Measurements from ENCODE around the gene TMC6. TPM values are rescaled to one million over a fixed set of nuclear protein-coding genes. Genes with fewer than 3 reads are reported as not detected.
"Not testable (repeated sequence)": the region's sequence is repeated elsewhere in the genome, so short reads cannot be mapped to it uniquely, and the experiment has no call there.

The TMC6 gene
- total RNA-seq, 1 experiment from 2014 or later: 0.11 TPM

DNA sequence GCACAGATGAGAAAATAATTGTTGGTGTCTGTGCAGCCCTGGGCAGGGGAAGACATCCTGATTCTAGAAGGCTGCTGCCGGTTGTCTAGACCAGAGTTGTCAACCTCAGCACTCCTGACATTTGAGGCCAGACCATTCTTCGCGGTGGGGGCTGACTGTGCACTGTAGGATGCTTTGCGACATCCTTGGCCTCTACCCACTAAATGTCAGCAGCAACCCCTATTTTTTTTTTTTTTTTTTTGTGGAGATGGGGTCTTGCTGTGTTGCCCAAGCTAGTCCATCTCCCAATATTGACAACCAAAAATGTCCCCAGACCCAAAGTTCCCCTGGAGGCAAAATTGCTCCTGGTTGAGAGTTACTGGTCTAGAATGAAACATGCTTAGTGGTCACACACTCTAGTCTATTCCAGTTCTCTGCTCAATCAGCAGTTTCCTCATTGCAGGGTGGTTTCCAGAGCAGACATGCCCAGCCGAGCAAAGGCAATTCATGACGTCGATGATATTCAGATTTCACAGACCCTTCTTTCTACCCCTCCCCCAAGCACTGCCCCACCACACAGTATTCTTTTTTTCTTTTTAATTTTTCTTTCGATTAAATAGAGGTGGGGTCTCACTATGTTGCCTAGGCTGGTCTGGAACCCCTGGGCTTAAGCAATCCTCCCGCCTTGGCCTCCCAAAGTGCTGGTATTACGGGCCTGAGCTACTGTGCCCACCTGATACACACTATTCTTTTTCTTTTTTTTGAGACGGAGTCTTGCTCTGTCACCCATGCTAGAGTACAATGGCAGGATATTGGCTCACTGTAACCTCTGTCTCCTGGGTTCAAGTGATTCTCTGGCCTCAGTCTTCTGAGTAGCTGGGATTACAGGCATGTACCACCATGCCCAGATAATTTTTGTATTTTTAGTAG lies 26.6 kb upstream of the TMC6 start:
- DNase-seq (ENCODE audit: low read depth): no peak

DNA sequence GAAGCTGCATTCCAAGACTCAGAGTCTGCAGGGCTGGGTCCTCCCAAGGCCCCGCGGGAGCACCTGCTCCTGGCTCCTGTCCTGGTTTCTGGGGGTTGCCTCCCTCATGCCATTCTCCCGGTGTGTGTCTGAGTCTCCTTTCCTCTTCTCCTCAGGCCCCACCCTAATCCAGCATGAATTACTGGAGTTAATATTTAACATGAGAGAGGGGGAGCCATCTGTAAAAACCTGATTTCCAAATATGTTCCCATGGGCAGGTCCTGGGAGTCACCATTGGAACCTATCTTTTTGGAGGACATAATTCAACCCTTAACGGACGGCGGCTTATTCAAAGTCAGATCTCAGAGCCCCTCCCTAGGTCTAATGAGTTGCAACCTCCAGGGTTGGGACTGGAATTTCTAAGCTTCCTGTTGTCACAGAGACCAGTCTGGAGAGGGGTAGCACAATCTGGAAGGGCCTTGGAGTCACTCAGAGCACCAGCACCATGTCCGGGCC lies 23.0 kb upstream of the TMC6 start:
- no peak for DNase-seq (ENCODE audit: low read depth)

DNA sequence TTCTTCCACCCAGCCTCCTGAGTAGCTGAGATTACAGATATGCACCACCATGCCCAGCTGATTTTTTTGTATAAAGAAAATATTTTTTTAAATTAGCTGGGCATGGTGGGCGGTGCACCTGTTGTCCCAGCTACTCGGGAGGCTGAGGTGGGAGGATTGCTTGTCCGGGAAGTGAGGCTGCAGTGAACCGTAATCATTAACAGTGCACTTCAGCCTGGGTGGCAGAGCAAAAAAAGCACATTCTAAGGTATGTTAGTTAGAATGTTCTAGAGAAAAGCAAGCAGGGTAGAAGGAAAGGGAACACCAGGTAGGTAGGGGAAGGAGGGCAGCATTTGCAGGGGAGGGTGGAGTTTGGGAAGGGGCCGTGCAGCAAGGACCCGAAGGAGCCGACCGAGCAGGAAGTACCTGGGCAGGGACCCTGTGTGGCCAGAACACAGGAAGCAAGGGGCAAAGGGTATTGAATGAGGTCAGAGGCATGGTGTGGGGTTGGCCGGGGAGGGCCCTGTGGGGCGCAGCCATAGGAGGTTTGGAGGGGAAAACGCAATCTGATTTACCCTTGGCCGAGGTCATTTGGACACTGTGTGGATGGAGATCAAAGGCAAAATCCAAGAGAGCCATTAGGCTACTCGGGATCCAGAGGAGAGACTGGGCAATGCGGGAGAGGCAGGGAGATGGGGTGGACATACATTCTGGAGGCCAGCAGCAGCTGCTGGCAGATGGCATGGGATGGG lies 19.9 kb upstream of the TMC6 start:
- no peak for DNase-seq (ENCODE audit: low read depth)

DNA sequence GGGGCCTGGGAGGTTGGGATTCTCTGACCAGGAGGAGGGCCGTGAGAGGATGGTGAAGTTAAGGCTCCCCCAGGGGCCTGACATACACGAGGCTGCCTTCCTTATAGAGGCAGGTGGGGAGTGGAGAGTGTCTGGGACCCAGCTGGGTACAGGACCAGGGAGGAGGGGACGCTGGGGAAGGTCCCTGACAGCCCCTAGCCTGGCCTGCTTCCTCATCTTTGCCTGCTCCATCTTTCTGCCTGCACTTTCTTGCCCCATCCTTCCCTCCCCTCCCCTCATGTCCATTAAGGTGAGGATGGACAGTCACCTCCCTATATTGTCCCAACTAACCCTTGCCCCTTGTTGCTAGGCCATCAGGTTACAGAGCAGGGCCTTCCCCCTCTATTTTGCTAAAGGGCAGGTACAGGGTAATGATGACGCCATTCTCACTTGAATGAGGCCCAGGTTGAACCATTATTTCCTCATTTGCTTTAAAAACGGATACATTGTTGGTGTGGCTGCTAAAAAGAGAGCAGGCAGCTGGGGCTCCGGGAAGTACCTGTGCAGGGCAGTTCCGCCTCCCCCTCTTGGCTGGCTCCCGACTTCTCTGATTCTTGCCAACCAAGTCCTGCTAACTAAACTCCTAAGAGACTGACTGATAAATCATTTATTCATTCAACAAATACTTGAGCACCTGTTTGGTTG lies 18.9 kb upstream of the TMC6 start:
- no peak for DNase-seq (ENCODE audit: low read depth)

DNA sequence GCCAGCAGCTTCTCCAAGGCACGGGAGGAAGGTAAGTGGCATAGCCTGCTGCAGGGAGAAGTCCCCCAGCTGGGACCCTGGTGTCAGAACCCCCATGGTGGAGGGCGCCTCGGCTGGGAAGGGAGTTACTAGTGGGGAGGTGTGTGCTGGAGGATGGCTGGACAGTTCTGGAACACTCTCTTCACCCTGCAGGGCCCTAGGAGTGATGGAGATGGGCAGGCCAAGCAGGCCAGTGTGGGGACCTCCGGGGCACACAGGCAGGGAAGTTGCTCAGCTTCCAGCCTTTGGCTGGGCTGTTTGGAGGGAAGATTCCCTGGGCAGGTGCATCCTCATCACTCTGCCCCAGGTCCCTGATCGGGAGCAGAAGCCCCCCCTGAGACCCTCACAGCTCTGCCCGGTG lies 18.3 kb upstream of the TMC6 start:
- DNase-seq (ENCODE audit: low read depth): no peak

DNA sequence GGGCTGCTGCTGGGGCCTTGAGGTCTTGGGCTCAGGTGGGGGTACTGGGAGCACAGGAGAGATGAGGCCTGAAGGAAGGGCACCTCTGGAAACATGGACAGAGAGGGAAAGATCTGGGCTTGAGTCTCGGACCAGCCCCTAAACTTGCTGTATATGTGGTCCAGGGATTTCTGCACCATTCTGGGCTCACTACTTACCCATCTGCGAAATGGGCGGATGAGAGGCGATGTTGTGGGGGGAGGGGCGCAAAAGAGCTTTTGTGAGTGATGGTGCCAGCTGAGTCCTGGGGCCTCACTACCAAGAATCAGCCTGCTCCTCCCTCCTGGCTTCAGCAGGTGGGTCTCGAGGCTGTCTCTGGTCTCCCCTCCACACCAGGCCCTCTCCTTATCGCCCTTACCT lies 17.9 kb upstream of the TMC6 start:
- DNase-seq (ENCODE audit: low read depth): no peak

DNA sequence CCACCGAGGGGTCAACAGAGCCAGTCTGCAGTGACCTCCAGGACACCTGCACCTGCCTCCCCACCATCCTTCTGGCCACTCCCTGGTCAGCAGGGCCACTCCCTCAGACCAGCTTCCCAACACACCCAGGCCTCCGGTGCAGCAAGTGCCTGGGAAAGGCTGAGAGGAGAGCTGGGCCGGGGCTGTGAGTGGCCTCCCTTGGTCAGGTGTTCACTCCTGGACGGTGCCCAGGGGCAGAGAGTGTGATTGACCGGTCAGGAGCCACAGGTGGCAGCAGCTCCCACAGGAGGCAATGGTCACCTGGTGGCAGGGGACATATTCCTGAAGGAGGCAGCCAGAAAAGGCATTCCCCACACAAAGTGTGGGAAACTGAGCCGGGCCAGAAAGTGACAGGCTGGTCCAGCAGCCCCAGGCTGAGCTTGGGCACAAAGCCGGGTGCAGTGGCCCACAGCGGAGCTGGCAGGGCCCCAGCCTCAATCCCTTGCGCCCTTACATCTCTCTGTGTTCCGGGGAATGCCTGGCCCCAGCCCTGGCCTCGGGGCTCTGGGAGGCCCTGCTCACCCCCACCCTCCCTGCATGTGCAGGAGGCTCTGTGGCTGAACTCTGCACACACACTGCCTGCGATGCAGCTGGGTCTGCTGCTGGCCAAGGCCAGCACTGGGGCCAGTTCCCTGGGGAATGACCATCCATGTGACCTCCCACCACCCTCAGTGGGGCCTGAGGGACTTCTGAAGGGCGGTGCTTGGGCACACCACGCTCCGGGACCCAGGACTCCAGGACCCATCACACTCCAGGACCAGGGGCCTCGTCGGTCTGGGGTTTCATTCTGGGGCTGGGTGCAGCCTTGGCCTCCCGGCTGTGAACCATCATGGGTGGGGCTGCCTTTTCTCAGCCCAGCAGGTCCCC lies 16.4 kb upstream of the TMC6 start:
- no peak for DNase-seq (ENCODE audit: low read depth)

GRCh38 chr17:78144147-78144719 lies 15.7 kb upstream of the TMC6 start:
- peak; percentile 48 for DNase-seq (ENCODE audit: low read depth)

- no peak for DNase-seq (ENCODE audit: low read depth)
Measured at GRCh38 chr17:78143214-78144146, 14.9 kb upstream of the TMC6 start.

DNA sequence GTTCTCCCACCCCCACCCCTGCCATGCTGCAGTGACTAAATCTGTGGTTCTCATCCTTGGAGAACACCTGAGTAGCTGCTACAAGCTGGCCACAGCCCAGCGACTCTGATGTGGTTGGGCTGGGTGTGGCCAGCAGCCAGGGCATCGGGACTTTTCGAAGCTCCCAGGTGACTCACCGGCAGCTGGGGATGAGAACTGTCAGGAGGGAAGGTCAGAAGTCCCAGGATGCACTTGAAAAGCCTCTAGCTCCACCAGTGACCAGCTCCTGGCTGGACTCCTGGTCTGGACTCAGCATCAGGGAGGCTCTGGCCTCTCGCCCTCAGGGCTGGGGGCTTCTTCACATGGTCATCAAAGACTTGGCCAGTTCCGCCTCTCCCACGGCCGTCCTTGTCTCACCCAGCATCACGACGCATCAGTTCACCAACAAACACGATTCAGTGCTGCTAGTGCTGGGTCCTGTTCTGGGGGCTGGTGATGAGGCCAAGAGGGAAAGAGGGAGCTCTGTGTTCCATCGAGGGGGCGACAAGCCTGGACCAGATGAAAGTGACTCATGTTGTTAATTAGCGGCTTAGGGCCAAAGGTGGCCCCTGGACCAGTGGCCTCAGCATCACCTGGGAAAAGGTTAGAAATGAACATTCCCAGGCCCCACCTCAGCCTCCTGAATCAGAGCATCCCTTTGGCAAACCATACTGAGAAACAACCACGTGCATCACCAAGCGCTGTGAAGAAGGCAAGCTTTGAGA lies 13.7 kb upstream of the TMC6 start:
- DNase-seq (ENCODE audit: low read depth): peak; percentile 67

DNA sequence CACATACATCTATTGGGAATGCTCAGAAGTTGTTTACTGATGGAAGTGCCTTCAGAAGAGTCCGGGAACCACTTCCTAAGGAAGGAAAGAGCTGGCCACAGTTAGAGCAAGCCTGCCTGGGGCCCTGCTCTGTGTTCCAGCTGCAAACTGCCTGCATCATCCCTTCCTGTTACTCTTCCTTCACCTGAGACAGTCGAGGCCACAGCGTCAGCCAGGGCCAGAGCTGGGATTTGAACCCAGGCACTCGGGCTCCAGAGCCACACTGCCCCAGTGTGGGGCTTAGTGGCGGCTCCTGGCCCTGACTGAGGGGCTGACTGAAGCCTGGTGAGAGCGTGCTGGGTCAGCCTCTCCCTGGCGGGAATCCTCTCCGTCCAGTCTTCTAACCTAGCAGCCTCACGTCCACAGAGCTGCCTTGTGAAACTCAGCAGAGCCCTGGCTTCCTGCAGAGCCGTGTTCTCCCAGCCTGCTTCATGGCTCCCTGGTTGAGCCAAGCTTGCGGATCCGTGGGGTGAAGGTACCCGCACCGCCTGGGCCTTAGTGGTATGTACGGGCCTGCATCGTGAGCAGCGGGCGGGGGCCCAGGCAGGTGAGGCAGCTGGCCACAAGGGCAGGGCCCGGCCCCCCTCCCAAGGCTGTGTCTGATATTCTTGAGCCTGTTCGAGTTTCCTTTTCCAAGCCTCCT lies 13.0 kb upstream of the TMC6 start:
- no peak for DNase-seq (ENCODE audit: low read depth)

- peak; percentile 34 for DNase-seq (ENCODE audit: low read depth)
Measured at GRCh38 chr17:78140169-78141051, 11.9 kb upstream of the TMC6 start.

DNA sequence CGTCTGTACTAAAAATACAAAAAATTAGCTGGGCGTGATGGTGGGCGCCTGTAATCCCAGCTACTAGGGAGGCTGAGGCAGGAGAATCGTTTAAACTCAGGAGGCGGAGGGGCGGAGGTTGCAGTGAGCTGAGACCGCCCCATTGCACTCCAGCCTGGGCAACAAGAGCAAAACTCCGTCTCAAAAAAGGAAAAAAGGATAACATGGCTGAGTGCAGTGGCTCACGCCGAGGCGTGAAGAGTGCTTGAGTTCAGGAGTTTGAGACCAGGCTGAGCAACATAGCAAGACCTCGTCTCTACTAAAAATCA lies 11.3 kb upstream of the TMC6 start:
- not testable (repeated sequence) for DNase-seq (ENCODE audit: low read depth)

GRCh38 chr17:78138204-78139060 lies 9.9 kb upstream of the TMC6 start:
- DNase-seq (ENCODE audit: low read depth): no peak

DNA sequence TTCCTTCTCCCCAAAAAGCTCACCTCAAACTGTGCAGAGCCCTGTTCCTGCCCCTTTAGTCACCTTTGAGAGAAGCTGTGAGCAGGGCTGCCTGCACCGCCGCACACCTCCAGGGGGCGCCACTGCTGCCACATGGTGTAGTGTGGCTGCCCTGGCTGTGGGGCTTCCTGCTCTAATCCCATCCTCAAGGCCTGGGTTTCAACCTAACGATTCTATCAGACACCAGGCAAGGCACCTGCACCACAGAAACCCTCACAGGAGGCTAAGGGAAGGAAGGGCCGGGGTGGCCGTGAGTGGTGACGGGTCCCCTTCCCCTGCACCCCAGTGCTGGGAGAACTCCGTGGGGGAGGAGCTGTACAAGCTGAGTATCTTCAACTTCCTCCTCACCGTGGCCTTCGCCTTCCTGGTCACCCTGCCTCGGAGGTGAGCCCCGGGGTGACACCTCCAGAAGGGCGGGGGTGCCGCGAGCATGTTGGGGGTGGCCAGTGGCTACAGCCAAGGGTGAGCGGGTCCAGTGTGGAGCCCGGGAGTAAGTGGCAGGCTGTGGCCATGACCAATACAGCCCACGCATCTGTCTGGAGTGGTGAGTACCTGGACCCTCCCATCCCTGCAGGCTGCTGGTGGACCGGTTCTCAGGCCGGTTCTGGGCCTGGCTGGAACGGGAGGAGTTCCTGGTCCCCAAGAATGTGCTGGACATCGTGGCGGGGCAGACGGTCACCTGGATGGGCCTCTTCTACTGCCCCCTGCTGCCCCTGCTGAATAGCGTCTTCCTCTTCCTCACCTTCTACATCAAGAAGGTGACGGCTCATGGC lies 9.0 kb upstream of the TMC6 start:
- no peak for DNase-seq (ENCODE audit: low read depth)

All from LHCN-M2 (cell line).